Hematopoietic multipotent progenitor cell treated with erythropoietin and hydrocortisone succinate and interleukin-3 and kit ligand, for 4 days (in vitro differentiated cells): ENCODE data around the gene RFC1.
"Not testable (repeated sequence)": the region's sequence is repeated elsewhere in the genome, so short reads cannot be mapped to it uniquely, and the experiment has no call there.

Experiments
- DNase-seq: peaks from one replicate; pipeline ENCODE4 v3.0.0-alpha.2; 2015

RFC1 gene

DNA sequence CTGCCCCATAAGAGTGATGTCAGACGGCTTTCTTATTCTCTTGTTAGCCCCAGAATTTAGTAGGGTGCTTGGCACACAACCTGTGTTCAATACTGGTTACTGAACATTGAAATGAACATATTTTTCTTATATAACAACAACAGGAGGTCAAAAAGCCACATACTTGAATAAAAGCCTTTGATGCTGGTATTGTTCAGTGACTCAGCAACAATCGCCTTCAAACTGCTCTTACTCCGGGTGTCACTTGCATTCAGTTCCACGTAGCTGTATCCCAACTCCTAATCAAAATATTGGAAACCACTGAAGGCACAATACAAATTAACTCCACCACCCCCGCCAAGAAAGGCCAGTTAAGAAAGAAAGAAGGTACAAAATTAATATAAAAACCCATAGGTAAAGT is 61.5 kb downstream of the RFC1 start:
- DNase-seq, result peak; percentile 45

DNA sequence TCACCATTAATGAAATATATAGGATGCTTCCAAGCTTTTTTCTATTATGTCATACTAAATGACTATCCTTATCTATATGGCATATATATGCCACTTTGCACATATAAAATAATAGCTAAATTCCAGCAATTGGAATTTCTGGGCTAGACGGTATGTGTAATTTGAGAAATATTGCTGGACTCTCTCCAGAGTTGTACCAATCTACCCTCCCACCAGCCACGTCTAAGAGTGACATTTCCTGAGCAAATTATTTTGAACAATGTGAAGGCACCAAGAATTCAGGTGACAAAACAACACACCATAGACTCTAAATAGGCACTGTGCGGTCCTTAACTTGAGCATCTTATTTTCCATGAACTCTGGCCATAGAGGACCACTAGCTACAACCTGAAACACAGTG is 62.3 kb downstream of the RFC1 start:
- no peak for DNase-seq

DNA sequence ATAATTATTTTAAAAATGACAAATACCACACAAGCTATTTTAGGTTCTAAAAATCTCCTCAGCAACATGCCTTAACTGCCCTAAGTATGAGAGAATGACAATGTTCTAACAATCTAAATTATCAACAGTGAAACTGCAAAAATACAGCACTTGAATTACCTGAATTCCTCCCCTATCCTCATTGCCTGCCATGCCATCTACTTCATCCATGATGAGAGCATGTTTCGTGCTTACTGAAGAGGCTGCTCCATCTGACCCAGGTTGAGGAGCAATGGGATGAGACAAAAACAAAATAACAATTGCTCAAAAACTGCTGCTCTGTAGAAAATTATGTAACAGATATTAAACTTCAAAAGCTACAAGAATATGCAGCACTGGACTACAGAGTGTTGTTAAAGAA is 63.3 kb downstream of the RFC1 start:
- DNase-seq, result no peak

DNA sequence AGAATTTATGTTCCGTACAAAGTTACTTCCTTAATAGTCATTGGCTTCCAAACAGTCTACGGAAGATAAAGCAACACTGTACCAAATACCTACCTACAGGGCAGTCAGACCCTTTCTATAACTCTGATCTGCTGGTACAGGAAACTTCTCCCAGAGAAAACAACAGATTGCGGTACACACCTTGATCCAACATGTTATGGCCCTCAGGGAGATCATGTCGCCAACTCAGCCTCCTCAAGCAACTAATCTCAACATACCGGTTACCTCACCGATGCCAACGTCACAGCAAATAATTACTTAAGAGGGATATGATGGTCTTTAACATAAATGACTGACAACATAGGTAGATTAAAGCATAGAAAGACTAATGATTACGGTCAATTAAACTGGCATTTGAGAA is 70.4 kb downstream of the RFC1 start:
- DNase-seq, result no peak

DNA sequence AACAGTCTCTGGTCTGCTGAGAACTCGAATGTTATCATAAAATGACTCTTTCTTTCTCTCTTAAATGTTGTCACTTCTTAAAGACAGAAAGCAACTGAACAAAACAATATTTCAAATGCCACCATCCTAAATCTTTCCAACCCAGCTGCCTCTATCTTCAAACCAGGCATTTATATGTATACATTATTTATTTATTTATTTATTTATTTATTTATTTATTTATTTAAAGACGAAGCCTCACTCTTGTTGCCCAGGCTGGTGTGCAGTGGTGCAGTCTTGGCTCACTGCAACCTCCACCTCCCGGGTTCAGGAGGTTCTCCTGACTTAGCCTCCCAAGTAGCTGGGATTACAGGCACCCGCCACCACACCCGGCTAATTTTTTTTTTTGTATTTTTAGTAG is 73.7 kb downstream of the RFC1 start:
- not testable (repeated sequence) for DNase-seq

DNA sequence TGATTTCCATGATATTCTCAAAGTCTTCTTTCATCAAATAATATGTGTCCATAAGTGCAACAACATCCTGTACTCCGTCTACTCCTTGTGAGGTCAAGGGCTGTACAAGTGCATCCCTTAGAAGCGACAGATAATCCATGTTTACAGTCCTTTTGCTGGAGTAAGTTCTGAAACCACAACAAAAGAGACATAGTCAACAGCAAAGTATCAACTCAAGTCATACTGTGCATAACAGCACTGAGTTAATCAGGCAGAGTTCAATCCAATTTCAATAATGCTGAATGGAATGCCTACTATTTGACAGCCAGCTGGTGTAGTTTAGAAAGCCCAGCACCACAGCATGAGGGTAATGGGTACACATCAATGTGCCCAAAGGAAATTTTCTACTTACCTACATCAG is 74.5 kb downstream of the RFC1 start:
- DNase-seq, result no peak

DNA sequence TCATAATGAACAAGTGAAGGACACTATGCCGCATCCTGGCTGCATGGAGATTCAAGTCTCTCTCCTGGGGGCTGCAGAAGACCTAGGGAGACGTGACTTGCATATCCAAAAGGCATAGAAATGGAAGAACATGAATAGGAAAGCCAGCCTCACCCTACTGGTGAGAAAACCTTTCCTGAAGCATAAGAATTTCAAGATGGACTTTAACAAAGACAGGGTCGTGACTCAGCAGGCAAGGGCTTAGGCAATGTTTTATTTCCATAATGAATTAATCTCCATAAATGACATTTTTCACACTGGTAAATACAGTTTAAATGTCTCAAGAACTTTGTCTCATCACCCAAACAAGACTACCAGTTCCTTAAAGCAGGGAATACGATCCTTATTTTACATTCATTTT is 78.9 kb downstream of the RFC1 start:
- DNase-seq, result no peak

DNA sequence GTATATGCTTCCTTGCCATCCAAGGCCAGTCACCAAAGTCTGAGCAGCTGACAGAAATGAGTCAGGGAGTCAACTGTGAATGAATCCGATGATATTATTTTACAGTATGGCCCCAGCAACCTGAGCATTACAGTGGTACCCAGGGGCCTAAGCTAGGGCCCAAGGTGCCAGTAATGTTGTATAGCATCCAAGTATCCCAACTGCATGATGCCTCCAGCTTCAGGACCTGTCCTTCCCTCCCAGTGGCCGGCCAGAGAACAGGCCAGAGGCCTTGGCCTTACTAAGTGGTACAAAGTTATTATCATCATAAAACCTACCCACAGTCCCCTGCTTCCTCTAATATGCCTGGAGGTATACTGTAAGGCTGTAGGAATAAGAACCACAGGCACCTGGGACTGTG is 79.9 kb downstream of the RFC1 start:
- no peak for DNase-seq

DNA sequence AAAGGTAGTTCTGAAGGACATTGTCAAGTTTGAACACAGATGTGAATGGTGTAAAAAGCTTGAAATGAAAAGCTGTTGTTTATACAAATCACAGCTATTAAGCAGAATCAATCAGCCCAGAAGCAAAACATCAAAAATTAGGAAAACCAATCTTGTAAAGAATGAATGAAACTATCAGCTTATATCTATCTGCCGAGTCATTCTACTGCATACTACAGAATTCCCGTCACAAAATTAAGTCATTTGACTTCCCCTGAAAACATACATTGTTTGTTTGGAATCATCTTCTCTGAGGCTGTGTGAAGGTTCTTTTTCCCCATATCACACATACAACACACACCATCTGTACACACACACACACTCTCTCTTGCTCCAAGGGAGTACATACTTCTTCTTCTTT is 80.3 kb downstream of the RFC1 start:
- no peak for DNase-seq

DNA sequence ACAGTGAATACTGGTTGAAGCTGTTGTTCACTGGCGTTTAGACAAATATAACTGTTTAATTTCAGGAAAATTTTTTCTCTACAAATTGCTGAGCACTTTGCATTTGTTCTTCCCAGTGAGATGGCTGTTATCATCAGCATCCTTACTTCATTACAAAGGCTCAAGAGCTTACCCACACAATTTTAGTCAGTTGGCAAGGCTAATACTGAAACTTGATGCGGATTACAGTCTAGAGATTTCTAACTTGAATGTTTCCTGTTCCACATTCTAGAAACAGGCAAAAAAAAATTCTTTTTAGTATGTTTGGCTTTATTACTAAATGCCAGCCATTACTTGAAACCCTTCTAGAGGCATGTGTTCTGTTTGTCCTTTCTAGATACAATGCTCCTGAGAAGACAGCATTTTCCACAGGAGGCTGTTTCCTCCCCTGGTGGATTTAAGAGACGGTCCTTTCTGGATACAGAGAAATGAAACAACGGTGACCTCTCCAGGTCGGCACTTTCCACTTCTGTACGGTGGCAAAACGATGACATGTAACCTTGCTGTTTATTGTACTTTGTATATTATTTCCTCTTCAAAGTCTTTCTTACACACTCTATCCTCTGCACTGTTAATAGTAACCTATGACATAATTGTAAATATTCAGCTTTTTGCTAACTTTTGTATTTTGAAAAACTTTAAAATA is 80.9 kb downstream of the RFC1 start:
- no peak for DNase-seq

DNA sequence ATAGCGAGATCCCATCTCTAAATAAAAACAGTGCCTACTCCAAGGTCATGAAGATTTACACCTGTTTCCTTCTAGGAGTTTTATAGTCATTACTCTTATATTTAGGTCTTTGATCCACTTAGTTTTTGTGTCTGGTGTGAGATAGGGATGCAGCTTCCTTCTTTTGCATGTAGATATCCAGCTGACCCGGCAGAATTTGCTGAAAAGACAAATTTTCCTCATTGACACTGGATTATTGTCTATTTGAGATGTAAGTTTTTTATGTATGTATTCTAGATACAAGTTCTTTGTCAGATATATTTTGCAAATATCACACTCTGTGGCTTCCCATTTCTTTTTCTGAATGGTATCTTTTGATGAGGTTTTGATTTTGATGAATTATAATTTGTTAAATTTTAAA is 85.4 kb downstream of the RFC1 start:
- DNase-seq, result no peak

DNA sequence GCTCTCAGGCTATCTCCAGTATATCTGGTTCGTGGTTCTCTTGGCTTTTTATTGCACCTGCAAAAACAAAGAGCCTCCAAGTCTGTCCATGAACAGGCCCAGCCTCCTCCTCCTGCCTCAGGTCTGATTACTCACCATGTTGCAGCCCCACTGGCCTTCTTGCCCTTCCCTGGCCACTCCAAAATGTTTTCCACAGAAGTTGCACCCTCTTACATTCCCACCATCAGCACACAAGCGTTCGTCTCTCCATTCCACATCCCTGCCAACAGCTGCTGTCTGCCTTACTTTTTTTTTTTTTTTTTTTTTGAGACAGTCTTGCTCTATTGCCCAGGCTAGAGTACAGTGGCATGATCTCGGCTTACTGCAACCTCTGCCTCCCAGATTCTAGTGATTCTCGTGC is 86.7 kb downstream of the RFC1 start:
- DNase-seq, result no peak

DNA sequence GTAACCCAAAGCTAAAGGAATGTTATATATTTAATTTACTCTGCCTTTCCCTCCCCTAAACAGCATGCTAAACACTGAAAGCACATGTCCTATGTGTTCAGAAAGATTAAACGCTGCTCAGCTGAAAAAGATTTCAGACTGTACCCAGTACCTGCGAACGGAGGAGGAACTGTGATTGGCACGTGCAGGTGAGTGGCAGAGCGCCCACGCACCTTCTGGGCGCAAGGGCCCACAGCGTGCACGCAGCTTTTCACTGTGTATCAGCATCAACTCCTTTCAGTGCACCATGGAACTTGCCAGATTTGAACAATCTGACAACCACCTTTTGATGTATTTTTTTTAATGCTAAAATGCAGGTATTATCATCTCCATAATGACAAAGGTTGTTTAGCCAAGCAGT is 87.7 kb downstream of the RFC1 start:
- DNase-seq, result no peak

DNA sequence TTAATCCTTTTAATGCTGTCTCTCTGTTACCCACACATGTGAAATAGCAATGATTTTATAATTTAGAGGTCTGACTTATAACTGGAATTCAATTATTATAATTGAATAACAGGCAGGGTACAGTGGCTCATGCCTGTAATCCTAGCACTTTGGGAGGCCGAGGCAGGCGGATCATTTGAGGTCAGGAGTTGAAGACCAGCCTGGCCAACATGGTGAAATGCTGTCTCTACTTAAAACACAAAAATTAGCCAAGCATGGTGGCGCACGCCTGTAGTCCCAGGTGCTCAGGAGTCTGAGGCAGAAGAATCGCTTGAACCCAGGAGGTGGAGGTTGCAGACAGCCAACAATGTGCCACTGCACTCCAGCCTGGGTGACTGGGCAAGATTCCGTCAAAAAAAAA is 88.5 kb downstream of the RFC1 start:
- DNase-seq, result not testable (repeated sequence)

DNA sequence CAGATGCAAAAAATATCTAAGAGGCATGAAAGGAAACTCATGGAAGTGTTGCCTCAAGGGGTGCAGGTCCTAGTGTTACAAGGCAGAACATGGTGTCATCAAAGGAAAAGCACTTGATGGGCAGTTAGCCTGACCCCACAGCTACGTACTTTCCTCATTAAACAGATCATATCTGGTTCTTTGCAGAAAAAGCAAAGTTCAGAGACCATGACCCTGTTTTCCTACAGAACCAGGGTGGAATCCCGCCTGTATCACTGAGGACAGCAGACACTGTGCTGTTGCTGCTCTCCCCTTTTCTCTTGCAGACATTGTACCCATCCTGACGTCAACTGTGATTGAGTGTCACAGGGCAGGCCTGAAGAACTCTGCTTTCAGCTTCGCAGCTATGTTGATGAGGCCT is 91.7 kb downstream of the RFC1 start:
- DNase-seq, result no peak

DNA sequence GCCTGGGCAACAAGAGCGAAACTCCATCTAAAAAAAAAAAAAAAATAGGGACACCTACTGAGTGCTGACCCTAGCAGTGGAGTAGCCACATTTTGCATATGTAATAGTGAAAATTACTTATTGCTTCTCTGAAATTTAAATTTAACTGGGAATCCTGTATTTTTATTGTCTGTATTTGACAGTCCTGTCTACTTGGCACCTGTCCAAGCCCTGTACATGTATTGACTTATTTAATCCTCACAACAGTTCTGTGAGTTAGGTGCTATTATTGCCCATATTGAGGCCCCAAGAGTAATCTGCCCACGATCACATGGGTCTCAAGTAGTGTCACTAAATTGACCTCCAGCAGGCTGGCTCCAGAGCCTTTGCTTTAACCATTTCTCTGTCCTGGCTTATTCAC is 102.3 kb downstream of the RFC1 start:
- DNase-seq, result peak; percentile 29

DNA sequence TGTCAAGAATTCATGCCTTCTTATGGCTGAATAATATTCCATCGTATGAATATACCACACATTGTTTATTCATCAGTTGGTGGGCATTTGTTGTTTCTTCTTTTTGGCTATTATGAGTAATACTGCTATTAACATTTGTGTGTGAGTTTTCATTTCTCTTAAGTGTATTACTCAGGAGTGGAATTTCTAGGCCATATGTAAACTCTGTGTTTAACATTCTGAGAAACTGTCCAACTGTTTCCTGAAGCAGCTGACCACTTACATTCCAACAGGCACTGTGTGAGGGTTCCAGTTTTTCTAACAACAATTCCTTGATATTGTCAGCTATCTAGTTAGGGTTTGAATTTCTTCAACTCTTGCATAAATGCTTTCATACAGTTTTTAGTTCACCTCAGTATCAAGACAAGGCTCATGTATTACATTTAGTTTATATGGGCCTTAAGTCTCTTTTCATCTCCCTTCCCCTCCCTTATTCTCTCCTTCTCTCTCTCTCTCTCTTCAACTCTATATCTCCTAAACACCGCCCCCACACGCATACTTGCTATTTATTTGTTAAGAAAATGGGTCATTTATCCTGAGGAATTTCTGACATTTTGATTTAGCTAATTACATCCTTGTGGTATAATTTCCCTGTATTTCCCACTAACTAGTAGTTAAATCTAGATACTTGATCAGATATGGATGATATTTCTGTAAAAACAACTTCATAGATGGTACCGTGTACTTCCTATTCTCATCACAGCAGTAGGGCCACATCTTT is 106.4 kb downstream of the RFC1 start:
- DNase-seq, result no peak

DNA sequence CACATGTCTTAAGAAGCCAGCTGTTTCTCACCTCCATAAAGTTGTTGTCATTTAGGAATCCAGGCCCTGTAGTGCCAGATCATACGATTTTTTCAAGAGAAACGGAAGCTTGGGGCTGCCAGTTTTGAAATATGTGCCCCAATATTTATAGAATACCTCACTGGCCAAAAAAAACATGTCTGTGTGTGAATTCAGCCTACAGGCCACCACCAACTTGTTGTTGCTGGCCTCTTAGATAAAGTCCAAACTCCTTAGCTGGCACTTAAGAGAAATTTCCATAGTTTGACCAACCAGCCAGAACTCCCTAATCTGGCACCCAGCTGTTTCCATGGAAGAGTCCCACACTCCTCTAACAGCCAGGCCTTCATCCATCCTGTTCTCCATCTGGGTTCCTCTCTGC is 109.7 kb downstream of the RFC1 start:
- no peak for DNase-seq

DNA sequence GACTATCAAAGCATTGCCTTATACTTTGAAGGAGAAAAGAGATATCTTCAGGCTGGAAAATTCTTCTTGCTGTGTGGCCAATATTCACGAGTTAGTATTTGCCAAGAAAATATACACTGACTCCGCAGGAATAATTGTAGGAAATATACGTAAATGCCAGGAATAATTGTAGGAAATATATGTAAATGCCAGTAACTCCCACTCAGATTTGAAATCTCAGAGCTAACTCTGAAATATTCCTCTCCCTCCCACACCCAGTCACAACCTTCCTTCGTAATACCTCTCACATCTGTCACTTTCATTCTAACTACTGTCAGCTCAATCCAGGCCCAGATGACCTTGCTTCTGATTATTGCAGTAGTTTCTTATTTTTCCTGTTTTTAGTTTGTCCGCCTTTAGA is 110.3 kb downstream of the RFC1 start:
- DNase-seq, result no peak

DNA sequence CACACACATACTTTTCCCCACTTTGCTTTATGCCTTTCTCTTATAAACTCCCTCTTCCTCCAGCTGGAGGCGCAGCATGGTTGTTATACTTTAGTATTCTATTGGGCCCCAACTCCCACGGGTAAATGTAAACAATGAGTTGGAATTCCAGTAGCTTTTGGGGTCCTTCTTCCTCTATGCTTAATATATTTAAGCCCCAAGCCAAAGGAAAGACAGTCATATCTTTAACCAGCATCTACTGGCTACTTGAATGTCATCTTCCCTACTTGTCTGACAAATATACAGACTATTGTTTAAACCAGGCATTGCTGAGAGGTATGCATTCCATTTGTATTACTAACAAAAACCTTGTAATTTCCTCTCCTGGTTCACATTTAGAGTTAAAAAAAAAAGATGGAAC is 110.9 kb downstream of the RFC1 start:
- no peak for DNase-seq

DNA sequence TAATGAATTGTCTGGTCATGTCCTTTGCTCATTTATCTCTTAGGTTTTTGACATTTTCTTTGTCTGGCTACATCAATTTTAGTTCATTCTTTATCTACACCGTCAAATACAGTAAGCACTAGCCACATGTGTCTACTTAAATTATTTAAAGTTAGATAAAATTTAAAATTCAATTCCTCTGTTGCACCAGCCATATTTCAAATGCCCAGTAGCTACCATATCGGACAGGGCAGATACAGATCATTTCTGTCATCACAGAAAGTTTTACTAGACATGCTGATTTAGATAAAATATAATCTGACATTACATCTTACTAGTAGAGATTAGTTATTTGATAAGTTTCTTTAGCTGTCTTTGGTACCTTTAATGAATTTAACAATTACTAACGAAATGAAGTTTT is 122.7 kb downstream of the RFC1 start:
- DNase-seq, result no peak
